Hematopoietic multipotent progenitor cell (in vitro differentiated cells): Measurements from ENCODE around the gene C1orf122. TPM values are rescaled to one million over a fixed set of nuclear protein-coding genes. Genes with fewer than 3 reads are reported as not detected.
A peak's percentile ranks its signal among the peaks of the same experiment; 100 is the strongest.
"Not testable (repeated sequence)": the region's sequence is repeated elsewhere in the genome, so short reads cannot be mapped to it uniquely, and the experiment has no call there.

ENCODE experiments used
- DNase-seq, 3 donors: peaks; one replicate each; pipeline ENCODE4 v3.0.0-alpha.2; 2011 to 2015; ENCODE audit warnings: low read depth in 2 of 3, low spot score in 2 of 3
- total RNA-seq: library from RNA; depleted of rRNA; stranded (reverse); fragments of >200 nt; gene quantifications from one replicate; pipeline ENCODE4 v1.2.3, GENCODE V29; 2012

C1orf122 gene
- 6.5 TPM for total RNA-seq

DNA sequence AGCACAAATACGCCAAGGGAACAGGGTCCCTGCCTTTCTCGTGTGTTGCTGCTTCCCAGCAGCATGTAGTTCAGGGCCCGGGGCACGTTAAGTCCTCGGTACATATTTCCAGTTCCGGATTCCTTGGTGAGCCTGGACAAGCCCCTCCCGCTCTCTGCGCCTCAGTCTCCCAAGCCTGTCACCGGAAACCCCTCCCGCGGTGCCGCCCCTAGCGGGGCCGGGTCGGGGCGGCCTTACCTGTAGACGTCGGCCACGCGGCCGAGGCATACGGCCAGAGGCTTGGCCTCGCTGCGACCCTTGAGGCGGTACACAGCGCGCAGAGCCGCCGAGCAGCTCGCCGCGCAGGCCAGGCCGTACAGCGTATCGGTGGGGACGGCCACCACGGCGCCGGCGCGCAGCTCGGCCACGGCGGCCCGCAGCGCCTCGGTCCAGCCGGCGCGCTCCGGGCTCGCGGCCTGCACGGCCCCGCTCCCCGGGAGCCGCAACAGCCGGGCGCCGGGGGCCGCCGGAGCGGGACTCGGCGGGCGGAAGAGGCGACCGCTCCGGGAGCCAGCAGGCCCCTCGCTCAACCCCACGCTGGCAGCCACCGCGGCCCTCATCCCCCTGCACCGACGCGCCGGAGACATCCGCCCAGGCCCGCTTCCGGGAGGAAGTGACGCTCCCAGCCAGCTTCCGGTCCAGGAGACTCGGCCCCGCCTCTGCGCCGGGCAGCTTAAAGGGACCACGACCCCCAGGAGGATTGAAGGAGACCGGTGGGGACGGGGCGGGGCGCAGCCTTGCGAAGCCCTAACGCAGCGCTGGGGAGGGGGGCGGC, at the start of gene C1orf122, which contains the start of gene YRDC:
Gene C1orf122 (plus strand): TSS at position 236 of the 814 bp plus-strand sequence. CDS start 615 bp downstream, outside the sequence.
Gene YRDC (minus strand): TSS at position 654 of the 814 bp plus-strand sequence. CDS start 28 bp downstream, at position 626.
- DNase-seq = peak; percentile 64 to 97 (median 95)

DNA sequence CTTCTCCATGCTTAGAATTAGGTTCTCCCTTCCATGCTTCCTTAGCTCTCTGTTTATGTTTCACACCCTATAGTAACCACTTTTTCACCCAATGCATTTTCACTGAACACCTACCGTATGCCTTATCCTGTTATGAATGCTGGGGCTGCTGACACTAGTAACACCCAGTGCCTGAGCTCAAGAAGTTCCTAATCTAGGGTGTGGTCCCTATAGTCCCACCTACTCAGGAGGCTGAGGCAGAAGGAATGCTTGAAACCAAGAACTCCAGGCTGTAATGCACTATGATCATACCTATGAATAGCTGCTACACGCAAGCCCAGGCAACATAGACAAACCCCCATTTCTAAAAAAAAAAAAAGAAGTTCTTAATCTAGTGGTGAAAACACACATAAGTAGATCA, 48.1 kb upstream of the C1orf122 start:
- DNase-seq = no peak

DNA sequence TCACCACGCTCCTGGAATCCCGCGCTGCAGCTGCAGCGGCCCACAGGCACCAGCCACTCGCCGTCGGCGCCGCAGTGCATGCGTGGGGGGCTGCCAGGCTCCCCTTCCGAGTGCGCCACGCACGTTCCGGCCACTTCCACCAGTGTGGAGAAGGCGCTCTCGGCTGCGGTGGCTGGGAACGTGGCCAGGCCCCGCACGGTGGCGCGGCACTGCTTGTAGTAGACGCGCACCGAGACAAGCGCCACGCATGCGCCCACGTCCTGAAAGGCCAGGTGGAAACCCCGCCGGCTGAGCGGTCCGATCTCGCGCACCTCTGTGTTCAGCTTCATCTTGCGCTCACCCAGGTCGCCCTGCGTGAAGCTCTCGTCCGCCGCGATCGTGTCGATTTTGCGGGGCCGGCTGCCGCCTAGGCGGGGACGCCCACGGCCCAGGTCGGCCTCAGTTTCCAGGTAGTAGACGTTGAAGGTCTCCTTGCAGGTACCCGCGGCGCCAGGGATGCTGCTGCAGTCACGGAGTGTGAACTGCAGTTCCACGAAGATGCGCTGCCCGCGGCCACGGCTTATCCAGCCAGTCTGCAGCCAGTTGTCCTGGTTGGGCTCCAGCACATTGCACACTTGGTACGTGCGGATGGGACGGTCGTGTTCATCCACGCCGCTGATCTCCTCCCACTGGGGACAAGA, 46.0 kb upstream of the C1orf122 start:
- no peak for DNase-seq

DNA sequence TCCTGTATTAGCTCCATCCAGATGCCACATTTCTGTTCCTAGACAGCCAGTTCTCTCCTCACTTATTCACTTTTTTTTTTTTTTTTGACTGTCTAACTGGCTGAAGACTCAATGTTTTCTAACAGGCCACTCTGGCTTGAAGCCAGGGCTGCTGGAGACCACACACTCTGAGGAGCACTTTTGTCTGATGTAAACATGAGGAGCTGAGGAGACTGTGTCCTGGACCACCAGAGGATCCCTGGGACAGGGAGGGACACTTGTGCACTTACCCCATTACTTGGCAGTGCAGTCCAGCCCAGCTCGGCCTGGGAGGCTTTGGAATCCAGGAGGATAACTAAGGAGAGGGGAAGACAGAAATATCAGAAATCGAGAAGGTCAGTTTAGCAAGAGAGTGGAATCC, 45.1 kb upstream of the C1orf122 start:
- DNase-seq = no peak

DNA sequence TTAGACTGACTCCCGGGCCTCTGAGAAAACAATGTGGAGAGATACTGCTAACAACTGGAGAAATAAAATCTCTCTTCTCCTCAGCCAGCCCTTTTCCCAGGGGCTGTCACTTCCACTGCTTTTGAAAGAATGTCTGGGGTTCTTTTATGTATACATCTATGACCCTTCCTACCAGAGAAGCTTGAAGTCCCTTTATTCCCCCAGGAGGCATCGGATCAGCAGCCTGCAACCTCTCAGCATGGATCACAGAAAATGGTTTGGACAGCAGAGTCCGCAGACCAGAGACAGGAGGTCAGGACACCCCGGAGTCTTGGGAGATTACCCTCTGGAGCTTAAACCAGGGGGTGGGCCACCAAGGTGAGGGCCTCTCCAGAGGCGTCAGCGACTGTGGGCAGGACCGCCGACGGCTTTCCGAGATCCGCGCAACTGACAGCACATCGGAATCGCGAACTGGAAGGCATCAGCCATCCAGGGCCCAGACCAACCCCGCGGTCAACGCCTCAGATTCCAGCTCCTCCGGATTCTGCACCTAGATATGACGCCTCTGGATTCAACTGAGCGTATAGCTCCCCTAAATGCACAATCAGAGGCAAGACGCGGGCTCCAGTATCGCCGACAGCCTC, 43.7 kb upstream of the C1orf122 start:
- no peak for DNase-seq

DNA sequence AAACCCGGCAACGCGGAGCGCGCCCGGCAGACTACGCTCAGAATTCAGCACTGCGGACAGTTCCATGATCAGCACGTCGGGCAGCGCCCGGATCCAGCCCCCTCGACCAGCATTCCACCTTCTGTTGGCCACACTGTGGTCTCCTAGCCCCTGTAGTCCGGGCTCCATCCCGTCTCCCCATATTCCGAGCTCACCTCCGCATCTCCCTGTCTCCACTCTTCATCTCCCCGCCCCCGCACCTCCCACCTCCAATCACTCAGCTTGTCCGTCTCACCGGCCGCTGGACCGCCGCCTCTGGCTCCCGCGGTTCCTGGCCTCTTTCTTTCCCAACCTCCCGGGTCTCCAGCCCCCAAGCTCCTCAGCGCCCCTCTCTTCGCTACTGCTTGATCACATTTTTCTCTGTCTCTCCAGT, 43.2 kb upstream of the C1orf122 start:
- peak in 2 of 3 donors; percentile 63 to 74 for DNase-seq

DNA sequence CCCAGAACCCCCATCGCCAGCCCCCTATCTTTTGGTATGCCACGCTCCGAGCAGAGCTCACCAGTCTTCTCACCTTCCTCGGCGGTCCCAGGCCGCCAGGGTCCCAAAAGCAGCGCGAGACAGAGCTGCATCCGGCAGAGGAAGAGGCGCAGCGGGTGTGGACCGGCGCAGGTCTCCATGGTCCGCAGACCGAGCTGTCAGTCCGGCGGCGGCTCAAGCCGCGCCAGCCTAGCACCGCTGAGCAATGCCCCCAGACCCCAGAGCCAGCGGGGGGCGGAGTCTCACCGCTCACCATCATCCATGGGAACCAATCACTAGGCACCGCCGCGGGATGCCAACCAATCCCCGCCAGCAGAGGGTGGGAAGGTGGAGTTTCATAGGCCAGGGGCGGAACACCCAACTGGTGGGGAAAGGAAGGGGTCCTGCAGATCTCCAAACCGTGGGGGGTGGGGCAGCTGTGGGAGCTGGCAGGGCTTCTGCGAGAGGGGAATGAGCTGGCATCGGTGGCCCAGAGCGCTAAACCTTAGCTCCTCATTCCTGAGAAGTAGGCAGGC, 42.6 kb upstream of the C1orf122 start, which contains the start of gene EPHA10:
Gene EPHA10 (minus strand): TSS at position 233 of the 554 bp plus-strand sequence. CDS start 54 bp downstream, at position 179.
- no peak for DNase-seq

DNA sequence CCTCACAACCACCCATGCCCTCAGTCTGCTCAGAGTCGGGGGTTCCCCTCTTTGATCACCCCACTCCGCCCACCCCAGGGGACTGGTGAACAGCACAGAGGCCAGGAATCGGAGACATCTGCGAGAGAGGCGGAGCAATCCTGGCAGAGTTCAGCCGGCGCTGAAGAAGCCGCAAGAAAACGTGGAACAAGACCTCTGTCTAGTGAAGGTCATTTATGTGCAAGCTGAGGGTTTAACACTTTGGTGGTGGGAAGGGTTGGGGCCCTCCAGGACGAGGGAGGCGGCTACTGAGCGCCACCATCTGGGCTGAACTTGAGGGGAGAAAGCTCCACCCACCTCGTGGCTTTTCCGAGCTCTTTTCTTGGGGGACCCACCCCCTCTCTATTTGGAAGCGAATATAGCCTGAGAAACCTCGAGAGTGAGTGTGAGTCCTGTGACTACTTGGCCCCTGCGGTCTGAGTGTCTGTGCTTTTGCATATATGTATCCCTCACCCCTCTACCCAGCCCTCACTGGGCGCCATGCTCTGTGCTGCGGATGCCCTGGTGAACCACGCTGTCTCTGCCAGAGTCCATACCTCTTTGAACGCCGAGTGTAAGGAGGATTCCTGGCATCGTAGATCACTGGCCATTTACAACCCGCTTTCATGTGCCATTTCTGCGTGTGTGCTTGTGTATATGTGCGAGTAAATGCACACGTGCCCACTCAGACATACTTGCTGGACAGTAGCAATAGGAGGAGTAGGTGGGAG, 41.5 kb upstream of the C1orf122 start:
- DNase-seq = no peak

DNA sequence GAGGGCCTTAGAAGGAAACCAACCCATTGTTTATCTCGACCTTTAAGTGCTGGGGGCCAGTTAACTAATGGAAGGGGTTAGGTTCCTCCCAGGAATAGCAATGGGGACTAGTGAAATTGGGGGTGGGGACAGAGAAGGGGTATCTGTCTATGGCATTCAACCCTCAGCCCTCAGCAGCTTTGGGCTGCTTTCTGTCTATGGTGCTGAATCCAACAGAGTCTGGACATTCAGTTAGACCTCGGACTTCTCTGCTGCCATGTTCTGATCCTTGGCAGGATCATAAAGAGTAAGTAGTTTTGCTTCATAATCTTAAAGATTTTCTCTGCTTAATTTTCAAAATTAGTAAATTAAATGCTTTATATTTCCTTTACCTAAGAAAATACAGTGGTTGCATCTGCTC, 40.1 kb upstream of the C1orf122 start:
- no peak for DNase-seq

DNA sequence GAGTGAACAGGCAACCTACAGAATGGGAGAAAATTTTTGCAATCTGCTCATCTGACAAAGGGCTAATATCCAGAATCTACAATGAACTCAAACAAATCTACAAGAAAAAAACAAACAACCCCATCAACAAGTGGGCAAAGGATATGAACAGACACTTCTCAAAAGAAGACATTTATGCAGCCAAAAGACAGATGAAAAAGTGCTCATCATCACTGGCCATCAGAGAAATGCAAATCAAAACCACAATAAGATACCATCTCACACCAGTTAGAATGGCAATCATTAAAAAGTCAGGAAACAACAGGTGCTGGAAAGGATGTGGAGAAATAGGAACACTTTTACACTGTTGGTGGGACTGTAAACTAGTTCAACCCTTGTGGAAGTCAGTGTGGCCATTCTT, 36.1 kb upstream of the C1orf122 start:
- DNase-seq = not testable (repeated sequence)

DNA sequence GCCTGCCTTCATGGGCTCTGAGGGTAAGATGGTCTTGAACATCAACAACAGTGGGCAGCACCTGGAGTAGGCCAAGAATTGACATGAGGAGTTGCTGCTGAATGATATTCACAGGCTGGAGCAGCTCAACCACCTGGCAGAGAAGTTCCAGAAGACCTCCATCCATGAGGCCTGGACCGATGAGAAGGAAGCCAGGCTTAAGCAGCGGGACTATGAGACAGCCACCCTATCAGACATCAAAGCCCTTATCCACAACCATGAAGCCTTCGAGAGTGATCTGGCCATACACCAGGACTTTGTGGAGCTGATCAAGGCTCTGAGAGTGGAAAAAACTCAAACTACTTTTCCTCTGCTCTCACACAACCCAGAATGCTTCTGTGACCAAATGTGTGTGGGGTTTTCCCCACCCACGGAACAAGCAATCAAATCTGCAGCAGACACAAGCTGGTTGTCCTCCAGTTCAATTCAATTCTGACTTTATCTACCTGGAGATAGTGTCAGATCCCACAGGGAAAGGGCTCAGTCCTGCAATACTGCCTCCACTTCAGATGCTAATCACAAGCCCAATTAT, 30.6 kb upstream of the C1orf122 start:
- DNase-seq = no peak

DNA sequence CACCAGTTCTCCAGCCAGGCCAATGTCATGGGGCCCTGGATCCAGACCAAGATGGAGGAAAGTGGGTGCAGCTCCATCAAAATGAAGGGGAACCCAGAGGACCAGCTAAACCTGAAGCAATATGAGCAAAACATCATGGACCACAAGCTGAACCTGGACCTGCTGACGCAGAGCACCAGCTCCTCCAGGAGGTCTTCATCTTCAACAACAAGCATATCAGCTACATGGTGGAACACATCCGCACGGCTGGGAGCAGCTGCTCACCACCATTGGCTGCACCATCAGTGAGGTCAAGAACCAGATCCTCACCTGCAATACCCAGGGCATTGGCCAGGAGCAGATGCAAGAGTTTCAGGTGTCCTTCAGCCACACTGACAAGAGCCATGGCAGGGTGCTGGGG, 28.9 kb upstream of the C1orf122 start:
- no peak for DNase-seq

DNA sequence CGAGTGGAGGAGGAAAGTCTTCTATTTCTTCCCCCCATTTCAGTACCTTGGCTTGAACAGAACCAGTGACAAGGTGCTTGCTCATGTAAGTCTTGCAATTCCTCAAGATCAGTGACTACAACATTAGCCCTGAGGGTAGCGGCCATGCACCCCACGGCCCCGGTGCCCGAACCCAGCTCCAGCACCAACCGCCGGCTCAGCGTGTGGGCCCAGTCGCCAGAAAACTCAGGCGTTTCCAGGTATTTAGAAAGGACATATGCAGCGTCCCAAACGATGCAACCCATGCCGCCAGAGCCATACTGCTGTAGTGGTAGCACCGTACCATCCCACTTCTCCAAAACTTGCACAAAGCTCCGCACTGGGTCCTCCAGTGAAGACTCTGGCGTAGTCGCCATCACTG, 25.1 kb upstream of the C1orf122 start:
- DNase-seq = no peak

DNA sequence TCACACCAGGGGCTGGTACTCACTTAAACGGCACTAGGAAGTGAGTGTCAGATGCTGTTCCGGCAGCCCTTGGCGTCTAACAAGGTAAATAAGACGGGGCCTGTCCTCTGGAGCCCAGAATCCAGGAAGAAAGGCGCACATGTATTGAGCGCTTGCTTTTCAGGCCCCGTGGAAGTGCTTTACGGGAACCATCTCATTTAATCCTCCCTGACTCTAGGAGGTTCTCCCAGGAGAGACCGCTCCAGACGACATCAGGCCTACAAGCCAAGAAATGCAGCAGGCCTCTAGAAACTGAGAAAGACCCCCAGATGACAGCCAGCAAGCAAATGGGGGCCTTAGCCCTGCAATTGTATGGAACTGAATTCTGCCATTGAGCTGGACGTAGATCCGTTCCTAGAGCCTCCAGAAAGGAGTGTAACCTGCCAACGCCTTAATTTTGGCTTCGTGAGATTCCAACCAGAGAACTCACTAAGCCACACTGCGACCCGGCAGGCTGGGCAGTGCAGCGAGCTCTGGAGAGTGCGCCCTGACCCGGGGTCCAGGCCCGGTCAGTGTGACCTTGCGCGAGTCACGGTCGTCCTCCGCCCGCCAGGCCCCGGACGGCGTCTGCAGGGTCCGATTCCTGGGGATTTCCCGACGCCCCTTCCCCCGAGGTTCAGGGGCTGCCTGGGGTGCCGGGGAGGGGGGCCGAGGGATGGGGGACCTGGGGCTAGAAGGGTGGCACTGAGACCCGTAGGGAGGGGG, 14.5 kb upstream of the C1orf122 start:
- DNase-seq = no peak

DNA sequence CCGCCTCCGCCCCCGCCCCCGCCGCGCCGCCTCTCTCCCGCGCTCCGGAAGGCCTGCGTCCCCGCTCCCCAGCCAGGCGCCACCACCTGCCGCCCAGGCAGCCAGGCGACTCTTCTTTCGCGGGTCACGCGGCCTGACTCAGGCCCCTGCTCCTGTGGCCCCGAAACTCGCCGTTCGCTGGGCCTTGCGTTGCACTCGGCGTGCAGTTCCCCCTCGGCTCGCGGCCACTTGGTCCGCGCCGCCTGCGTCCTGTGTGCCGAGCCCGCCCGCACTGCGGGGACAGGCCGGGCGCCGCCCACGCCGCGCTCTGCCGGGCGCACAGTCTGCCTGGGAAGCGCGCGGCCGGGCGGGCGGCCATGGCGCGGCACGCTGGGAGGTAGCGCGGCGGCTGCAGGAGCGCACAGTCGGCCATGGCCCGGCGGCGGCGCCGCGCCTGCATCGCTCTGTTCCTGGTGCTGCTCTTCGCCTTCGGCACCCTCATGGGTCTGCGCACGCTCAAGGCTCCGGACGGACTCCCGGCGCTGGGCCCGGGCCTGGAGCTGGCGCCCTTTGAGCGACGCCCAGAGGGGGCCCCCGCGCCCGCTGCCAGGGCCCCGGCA, 13.7 kb upstream of the C1orf122 start, which contains the start of gene MANEAL:
Gene MANEAL (plus strand): TSS at position 75 of the 599 bp plus-strand sequence. CDS start 336 bp downstream, at position 411.
- DNase-seq = peak in 2 of 3 donors; percentile 42 to 50

DNA sequence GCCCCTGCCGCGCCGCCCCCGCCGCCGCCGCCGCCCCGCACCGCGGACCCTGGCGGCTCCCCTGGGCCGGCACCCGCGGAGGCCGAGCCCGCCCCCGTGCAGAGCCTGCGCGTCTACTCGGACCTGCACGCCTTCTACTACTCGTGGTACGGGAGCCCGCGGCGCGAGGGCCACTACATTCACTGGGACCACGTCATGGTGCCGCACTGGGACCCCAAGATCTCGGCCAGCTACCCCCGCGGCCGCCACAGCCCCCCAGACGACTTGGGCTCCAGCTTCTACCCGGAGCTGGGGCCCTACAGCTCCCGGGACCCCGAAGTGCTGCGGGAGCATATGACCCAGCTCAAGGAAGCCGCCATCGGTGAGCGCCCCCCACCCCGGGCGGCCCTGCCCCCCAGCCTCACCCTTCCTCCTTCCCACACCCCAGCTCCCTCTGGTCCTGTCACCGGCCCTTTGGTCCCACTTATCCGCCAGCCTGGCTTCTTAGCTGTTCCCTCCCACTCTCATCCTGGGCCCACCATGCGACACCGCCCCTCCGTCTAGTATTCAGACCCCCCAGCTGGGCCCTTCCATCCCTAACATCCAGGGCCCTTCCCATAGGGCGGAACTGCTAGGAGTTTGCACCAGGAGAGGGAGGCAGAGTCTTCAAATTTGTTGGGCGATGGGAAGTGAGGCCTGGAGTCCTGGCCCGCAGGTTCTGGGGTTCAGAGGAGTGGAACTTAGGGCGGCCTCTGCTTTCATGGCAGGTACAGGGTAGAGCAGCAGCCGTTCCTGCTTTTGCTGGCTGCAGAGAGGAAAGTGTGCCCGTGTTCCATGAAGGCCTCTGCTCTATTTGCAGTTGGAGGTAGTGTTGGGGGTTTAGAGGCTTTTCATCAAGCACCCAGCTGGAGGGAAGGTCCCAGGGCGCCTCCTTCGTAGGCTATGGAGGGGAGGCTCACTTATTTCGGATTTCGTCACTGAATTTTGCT, 12.9 kb upstream of the C1orf122 start:
- DNase-seq = no peak

DNA sequence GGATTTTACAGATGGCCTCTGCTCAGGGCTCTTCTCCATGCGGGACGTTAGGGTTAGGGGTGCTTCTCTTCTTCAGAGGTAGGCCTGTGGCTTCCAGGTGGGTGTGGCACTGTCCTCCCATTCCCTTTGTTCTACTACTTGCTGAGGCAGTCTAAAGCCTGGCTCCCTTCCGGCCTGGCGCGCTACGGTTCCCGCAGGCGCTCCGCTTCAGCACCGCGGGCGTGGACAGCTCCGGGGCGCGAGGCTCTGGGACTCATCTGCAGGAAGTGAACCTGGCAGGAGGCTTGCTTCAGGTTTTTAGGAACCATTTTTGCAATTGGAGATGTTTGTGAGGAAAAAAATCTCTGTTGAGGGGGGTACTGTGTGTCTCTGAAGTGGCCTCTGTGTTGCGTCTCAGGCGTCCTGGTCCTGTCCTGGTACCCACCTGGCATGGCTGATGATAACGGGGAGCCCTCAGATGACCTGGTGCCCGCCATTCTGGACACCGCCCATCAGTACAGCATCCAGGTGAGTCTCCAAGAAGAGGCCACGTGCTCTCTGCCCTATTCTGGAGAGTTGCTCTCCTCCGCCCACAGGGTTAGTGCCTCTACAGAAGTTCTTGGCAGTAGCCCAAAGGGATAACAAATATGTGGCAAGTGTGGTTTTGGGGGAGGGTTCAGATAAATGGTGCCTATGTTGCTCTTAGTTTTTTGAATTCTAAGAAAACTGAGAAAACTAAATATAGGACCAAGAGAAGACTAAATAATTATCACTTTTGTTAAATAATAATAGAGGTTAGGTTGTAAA, 12.1 kb upstream of the C1orf122 start:
- peak in 2 of 3 donors; percentile 43 to 50 for DNase-seq
